Measurements from ENCODE around the gene INF2.
A peak's percentile ranks its signal among the peaks of the same experiment; 100 is the strongest.

The INF2 gene

DNA sequence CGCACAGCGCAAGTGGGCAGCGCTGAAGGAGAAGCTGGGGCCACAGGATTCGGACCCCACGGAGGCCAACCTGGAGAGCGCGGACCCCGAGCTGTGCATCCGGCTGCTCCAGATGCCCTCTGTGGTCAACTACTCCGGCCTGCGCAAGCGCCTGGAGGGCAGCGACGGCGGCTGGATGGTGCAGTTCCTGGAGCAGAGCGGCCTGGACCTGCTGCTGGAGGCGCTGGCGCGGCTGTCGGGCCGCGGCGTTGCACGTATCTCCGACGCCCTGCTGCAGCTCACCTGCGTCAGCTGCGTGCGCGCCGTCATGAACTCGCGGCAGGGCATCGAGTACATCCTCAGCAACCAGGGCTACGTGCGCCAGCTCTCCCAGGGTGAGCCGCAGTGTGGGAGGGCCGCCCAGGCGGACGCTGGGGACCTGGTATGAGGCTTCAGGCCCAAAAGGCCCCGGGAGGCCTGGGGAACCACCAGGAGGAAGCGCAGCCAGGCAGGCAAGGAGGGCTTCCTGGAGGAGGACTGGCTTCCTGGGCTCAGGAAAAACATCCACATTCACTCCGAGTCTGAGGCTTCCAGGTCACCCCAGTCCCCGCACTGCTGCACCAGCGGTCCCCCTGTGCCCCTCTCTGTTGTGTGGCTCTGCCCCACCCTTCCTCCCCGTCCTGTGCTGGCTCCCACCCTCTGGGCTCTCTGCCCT lies 12.1 kb downstream of the INF2 start:
- no peak for DNase-seq (ENCODE audit: low spot score)
- Histone ChIP-seq H2AFZ (ENCODE audit: low read length) (no peak overlapping the region), H3K4me1 (ENCODE audit: control insufficient read depth in 2 of 2, insufficient read depth in 1 of 2, low read depth in 1 of 2, low read length in 2 of 2) (peaks cover 0 to 12% of the 10 kb centered on the region in 2 donors), H2BK120ac (ENCODE audit: low read depth, low read length) (no peak overlapping the region), H3K9me3 (replicated peaks in 1 of 2; ENCODE audit: control insufficient read depth in 2 of 2, insufficient read depth in 1 of 2, low read depth in 1 of 2, low read length in 2 of 2) (peaks cover 11% of the 10 kb centered on the region in 2 donors), H3K79me1 (ENCODE audit: low read depth, low read length) (peaks cover 12% of the 10 kb centered on the region), H3K23ac (ENCODE audit: low read depth, low read length, poor library complexity) (no peak overlapping the region), H3K9ac (ENCODE audit: low read depth, low read length, poor library complexity) (peak overlapping the region; percentile 44), H3K14ac (ENCODE audit: low read length) (peak overlapping the region; percentile 89), H3K4me2 (ENCODE audit: insufficient read depth, low read length, poor library complexity, severe bottlenecking) (no peak overlapping the region), H3K4me3 (ENCODE audit: low read length in 2 of 2) (no peak overlapping the region), H2BK5ac (ENCODE audit: low read length) (peak overlapping the region; percentile 87), H2BK12ac (ENCODE audit: low read length) (no peak overlapping the region), H3K36me3 (replicated peaks in 1 of 2; ENCODE audit: control insufficient read depth in 2 of 2, insufficient read depth in 2 of 2, low read length in 2 of 2) (peaks cover 17 to 43% of the 10 kb centered on the region in 2 donors), H3K27me3 (ENCODE audit: control insufficient read depth in 3 of 3, insufficient read depth in 3 of 3, low read depth in 1 of 3, low read length in 3 of 3) (peaks cover 0 to 2% (median 0%) of the 10 kb centered on the region in 3 experiments), H3K4ac (ENCODE audit: low read length) (no peak overlapping the region), H2AK5ac (ENCODE audit: low read depth, low read length) (peak overlapping the region; percentile 56), H3K18ac (ENCODE audit: low read length) (peak overlapping the region; percentile 83), H2BK15ac (ENCODE audit: low read length) (no peak overlapping the region), H4K8ac (ENCODE audit: low read depth, low read length) (peak overlapping the region; percentile 43), H3K27ac (replicated peaks; ENCODE audit: low read length) (no peak overlapping the region), H4K91ac (ENCODE audit: low read depth, low read length, poor library complexity) (no peak overlapping the region)
- no CpG with 5 or more reads among the region's 46 CpGs for WGBS, 2 donors (ENCODE audit: extremely low coverage in 2 of 2, insufficient read length in 2 of 2, insufficient replicate concordance in 1 of 2)

DNA sequence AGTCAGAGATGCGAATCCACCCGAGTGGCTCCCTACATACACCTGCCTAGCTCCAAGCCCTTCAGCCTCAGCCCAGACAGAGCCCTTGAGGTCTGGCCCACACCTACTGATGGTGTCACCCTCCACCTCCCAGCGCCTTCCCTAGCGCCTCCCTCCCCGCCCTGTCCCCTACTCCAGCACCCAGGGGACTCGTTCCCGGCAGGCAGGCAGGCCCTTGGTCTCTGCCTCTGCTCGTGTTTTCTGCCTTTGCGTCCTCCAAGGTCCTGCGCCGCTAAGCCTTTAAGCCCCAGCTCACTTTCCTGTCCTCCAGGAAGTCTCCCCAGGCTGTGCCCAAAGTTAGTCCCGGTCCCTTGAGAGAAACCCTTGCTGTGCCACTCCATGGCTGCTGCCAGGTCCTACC lies 12.7 kb downstream of the INF2 start:
- Histone ChIP-seq H3K4me3 (ENCODE audit: low read length in 2 of 2) (no peak overlapping the region), H3K27me3 (ENCODE audit: control insufficient read depth in 3 of 3, insufficient read depth in 3 of 3, low read depth in 1 of 3, low read length in 3 of 3) (peaks cover 0 to 2% (median 0%) of the 10 kb centered on the region in 3 experiments), H4K8ac (ENCODE audit: low read depth, low read length) (peak overlapping the region; percentile 17), H2BK5ac (ENCODE audit: low read length) (peak overlapping the region; percentile 87), H3K14ac (ENCODE audit: low read length) (no peak overlapping the region), H2BK12ac (ENCODE audit: low read length) (no peak overlapping the region), H4K91ac (ENCODE audit: low read depth, low read length, poor library complexity) (peak overlapping the region; percentile 24), H3K79me1 (ENCODE audit: low read depth, low read length) (peaks cover 12% of the 10 kb centered on the region), H3K4me2 (ENCODE audit: insufficient read depth, low read length, poor library complexity, severe bottlenecking) (no peak overlapping the region), H3K36me3 (replicated peaks in 1 of 2; ENCODE audit: control insufficient read depth in 2 of 2, insufficient read depth in 2 of 2, low read length in 2 of 2) (peaks cover 17 to 43% of the 10 kb centered on the region in 2 donors), H2AFZ (ENCODE audit: low read length) (no peak overlapping the region), H2BK120ac (ENCODE audit: low read depth, low read length) (no peak overlapping the region), H2AK5ac (ENCODE audit: low read depth, low read length) (no peak overlapping the region), H3K9me3 (replicated peaks in 1 of 2; ENCODE audit: control insufficient read depth in 2 of 2, insufficient read depth in 1 of 2, low read depth in 1 of 2, low read length in 2 of 2) (peaks cover 11% of the 10 kb centered on the region in 2 donors), H3K23ac (ENCODE audit: low read depth, low read length, poor library complexity) (no peak overlapping the region), H3K4me1 (ENCODE audit: control insufficient read depth in 2 of 2, insufficient read depth in 1 of 2, low read depth in 1 of 2, low read length in 2 of 2) (peaks cover 2 to 14% of the 10 kb centered on the region in 2 donors), H3K4ac (ENCODE audit: low read length) (no peak overlapping the region), H2BK15ac (ENCODE audit: low read length) (no peak overlapping the region), H3K18ac (ENCODE audit: low read length) (peak overlapping the region; percentile 4), H3K9ac (ENCODE audit: low read depth, low read length, poor library complexity) (no peak overlapping the region), H3K27ac (replicated peaks; ENCODE audit: low read length) (no peak overlapping the region)
- no CpG with 5 or more reads among the region's 12 CpGs for WGBS, 2 donors (ENCODE audit: extremely low coverage in 2 of 2, insufficient read length in 2 of 2, insufficient replicate concordance in 1 of 2)
- no peak for DNase-seq (ENCODE audit: low spot score)

GRCh38 chr14:104702673-104703072 lies 13.3 kb downstream of the INF2 start:
- H2AK5ac ChIP-seq (ENCODE audit: low read depth, low read length): no peak overlapping the region
- no peak overlapping the region for H2BK5ac ChIP-seq (ENCODE audit: low read length)
- H2AFZ ChIP-seq (ENCODE audit: low read length): no peak overlapping the region
- WGBS, 2 donors (ENCODE audit: extremely low coverage in 2 of 2, insufficient read length in 2 of 2, insufficient replicate concordance in 1 of 2): no CpG with 5 or more reads among the region's 4 CpGs
- H2BK15ac ChIP-seq (ENCODE audit: low read length): no peak overlapping the region
- no peak overlapping the region for H3K4me2 ChIP-seq (ENCODE audit: insufficient read depth, low read length, poor library complexity, severe bottlenecking)
- H4K8ac ChIP-seq (ENCODE audit: low read depth, low read length): peak overlapping the region; percentile 4
- H2BK120ac ChIP-seq (ENCODE audit: low read depth, low read length): no peak overlapping the region
- H3K36me3 ChIP-seq (replicated peaks in 1 of 2; ENCODE audit: control insufficient read depth in 2 of 2, insufficient read depth in 2 of 2, low read length in 2 of 2): peaks cover 17 to 40% of the 10 kb centered on the region in 2 donors
- H3K9me3 ChIP-seq (replicated peaks in 1 of 2; ENCODE audit: control insufficient read depth in 2 of 2, insufficient read depth in 1 of 2, low read depth in 1 of 2, low read length in 2 of 2): peaks cover 11% of the 10 kb centered on the region in 2 donors
- H3K9ac ChIP-seq (ENCODE audit: low read depth, low read length, poor library complexity): no peak overlapping the region
- no peak for DNase-seq (ENCODE audit: low spot score)
- H4K91ac ChIP-seq (ENCODE audit: low read depth, low read length, poor library complexity): no peak overlapping the region
- H3K27me3 ChIP-seq (ENCODE audit: control insufficient read depth in 3 of 3, insufficient read depth in 3 of 3, low read depth in 1 of 3, low read length in 3 of 3): peaks cover 0 to 2% (median 0%) of the 10 kb centered on the region in 3 experiments
- H3K4me3 ChIP-seq (ENCODE audit: low read length in 2 of 2): no peak overlapping the region
- no peak overlapping the region for H2BK12ac ChIP-seq (ENCODE audit: low read length)
- H3K79me1 ChIP-seq (ENCODE audit: low read depth, low read length): peaks cover 9% of the 10 kb centered on the region
- H3K4ac ChIP-seq (ENCODE audit: low read length): no peak overlapping the region
- peaks cover 3 to 12% of the 10 kb centered on the region in 2 donors for H3K4me1 ChIP-seq (ENCODE audit: control insufficient read depth in 2 of 2, insufficient read depth in 1 of 2, low read depth in 1 of 2, low read length in 2 of 2)
- no peak overlapping the region for H3K27ac ChIP-seq (replicated peaks; ENCODE audit: low read length)
- H3K14ac ChIP-seq (ENCODE audit: low read length): peak overlapping the region; percentile 21
- H3K18ac ChIP-seq (ENCODE audit: low read length): no peak overlapping the region
- H3K23ac ChIP-seq (ENCODE audit: low read depth, low read length, poor library complexity): peak overlapping the region; percentile 31

- Histone ChIP-seq H3K36me3 (replicated peaks in 1 of 2; ENCODE audit: control insufficient read depth in 2 of 2, insufficient read depth in 2 of 2, low read length in 2 of 2) (peaks cover 17 to 40% of the 10 kb centered on the region in 2 donors), H2BK5ac (ENCODE audit: low read length) (no peak overlapping the region), H3K79me1 (ENCODE audit: low read depth, low read length) (peaks cover 8% of the 10 kb centered on the region), H3K4me2 (ENCODE audit: insufficient read depth, low read length, poor library complexity, severe bottlenecking) (no peak overlapping the region), H4K91ac (ENCODE audit: low read depth, low read length, poor library complexity) (no peak overlapping the region), H2AK5ac (ENCODE audit: low read depth, low read length) (no peak overlapping the region), H3K4ac (ENCODE audit: low read length) (no peak overlapping the region), H3K23ac (ENCODE audit: low read depth, low read length, poor library complexity) (peak overlapping the region; percentile 31), H3K27ac (replicated peaks; ENCODE audit: low read length) (no peak overlapping the region), H3K14ac (ENCODE audit: low read length) (peak overlapping the region; percentile 21), H3K27me3 (ENCODE audit: control insufficient read depth in 3 of 3, insufficient read depth in 3 of 3, low read depth in 1 of 3, low read length in 3 of 3) (peaks cover 0 to 2% (median 0%) of the 10 kb centered on the region in 3 experiments), H3K18ac (ENCODE audit: low read length) (no peak overlapping the region), H2BK12ac (ENCODE audit: low read length) (no peak overlapping the region), H3K4me1 (ENCODE audit: control insufficient read depth in 2 of 2, insufficient read depth in 1 of 2, low read depth in 1 of 2, low read length in 2 of 2) (peaks cover 3 to 12% of the 10 kb centered on the region in 2 donors), H4K8ac (ENCODE audit: low read depth, low read length) (peak overlapping the region; percentile 4), H3K4me3 (ENCODE audit: low read length in 2 of 2) (no peak overlapping the region), H3K9ac (ENCODE audit: low read depth, low read length, poor library complexity) (peak overlapping the region; percentile 21), H2BK15ac (ENCODE audit: low read length) (no peak overlapping the region), H3K9me3 (replicated peaks in 1 of 2; ENCODE audit: control insufficient read depth in 2 of 2, insufficient read depth in 1 of 2, low read depth in 1 of 2, low read length in 2 of 2) (peaks cover 11% of the 10 kb centered on the region in 2 donors), H2BK120ac (ENCODE audit: low read depth, low read length) (no peak overlapping the region), H2AFZ (ENCODE audit: low read length) (no peak overlapping the region)
- no CpG with 5 or more reads among the region's 28 CpGs for WGBS, 2 donors (ENCODE audit: extremely low coverage in 2 of 2, insufficient read length in 2 of 2, insufficient replicate concordance in 1 of 2)
- DNase-seq (ENCODE audit: low spot score): no peak
These were observed 13.9 kb downstream of the INF2 start for GRCh38 chr14:104703269-104703668.
